ENCODE results near the gene ELOF1. TPM values are rescaled to one million over a fixed set of nuclear protein-coding genes. Genes with fewer than 3 reads are reported as not detected.

Gene ELOF1
- total and polyA plus RNA-seq, 2 of the 13 experiments (the other 11 are each of a cell fraction or from before 2014, with no cell fraction given): 14.5 to 43.2 TPM

- no peak for TF ChIP-seq PBX3 (CRISPR knock-in tag; IDR thresholded peaks at IDR 0.05; ENCODE audit: borderline replicate concordance)
- TF ChIP-seq SAFB2 (CRISPR knock-in tag; IDR thresholded peaks at IDR 0.05; ENCODE audit: borderline replicate concordance, low read depth): no peak
- TF ChIP-seq XBP1 (CRISPR knock-in tag; IDR thresholded peaks at IDR 0.05): no peak
- TF ChIP-seq ZNF30 (CRISPR knock-in tag; IDR thresholded peaks at IDR 0.05): no peak
- no peak for TF ChIP-seq CBX5 (CRISPR knock-in tag; IDR thresholded peaks at IDR 0.05; ENCODE audit: borderline replicate concordance)
- no peak for TF ChIP-seq ZNF274 (CRISPR knock-in tag; IDR thresholded peaks at IDR 0.05)
- TF ChIP-seq DNMT1 (CRISPR knock-in tag; IDR thresholded peaks at IDR 0.05): no peak
- TF ChIP-seq HIVEP1 (CRISPR knock-in tag; IDR thresholded peaks at IDR 0.05): no peak
- peak; percentile 98 for TF ChIP-seq CEBPB (IDR thresholded peaks at IDR 0.05; ENCODE audit: borderline replicate concordance, low read depth, low read length)
- TF ChIP-seq MLX (CRISPR knock-in tag; IDR thresholded peaks at IDR 0.05): peak; percentile 95
- peak; percentile 88; the same call in 1 of the 2 replicates for TF ChIP-seq CCDC6 (CRISPR knock-in tag; IDR thresholded peaks at IDR 0.05)
- 0 out of 2 replicates have a peak, but pooled peaks have one; percentile 38 for TF ChIP-seq AHR (CRISPR knock-in tag; IDR thresholded peaks at IDR 0.05)
- TF ChIP-seq CC2D1A (CRISPR knock-in tag; IDR thresholded peaks at IDR 0.05): no peak
- TF ChIP-seq, protein P1, sequence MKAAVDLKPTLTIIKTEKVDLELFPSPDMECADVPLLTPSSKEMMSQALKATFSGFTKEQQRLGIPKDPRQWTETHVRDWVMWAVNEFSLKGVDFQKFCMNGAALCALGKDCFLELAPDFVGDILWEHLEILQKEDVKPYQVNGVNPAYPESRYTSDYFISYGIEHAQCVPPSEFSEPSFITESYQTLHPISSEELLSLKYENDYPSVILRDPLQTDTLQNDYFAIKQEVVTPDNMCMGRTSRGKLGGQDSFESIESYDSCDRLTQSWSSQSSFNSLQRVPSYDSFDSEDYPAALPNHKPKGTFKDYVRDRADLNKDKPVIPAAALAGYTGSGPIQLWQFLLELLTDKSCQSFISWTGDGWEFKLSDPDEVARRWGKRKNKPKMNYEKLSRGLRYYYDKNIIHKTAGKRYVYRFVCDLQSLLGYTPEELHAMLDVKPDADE (CRISPR knock-in tag; IDR thresholded peaks at IDR 0.05): no peak
- TF ChIP-seq ZNF230 (CRISPR knock-in tag; IDR thresholded peaks at IDR 0.05): no peak
- peak in 1 of 2 experiments; percentile 77; a peak in 2 of 4 replicates for TF ChIP-seq KLF16 (CRISPR knock-in tag; IDR thresholded peaks at IDR 0.05)
- TF ChIP-seq RARA (CRISPR knock-in tag; IDR thresholded peaks at IDR 0.05): peak; percentile 32; the same call in 1 of the 2 replicates
- TF ChIP-seq YY1 (IDR thresholded peaks at IDR 0.05; ENCODE audit: insufficient read depth, insufficient replicate concordance, low read depth, low read length): peak; percentile 42
- TF ChIP-seq ZNF788 (CRISPR knock-in tag; IDR thresholded peaks at IDR 0.05; ENCODE audit: borderline replicate concordance): peak; percentile 55; the same call in 1 of the 2 replicates
- TF ChIP-seq ZFY (CRISPR knock-in tag; IDR thresholded peaks at IDR 0.05): peak; percentile 40; the same call in 1 of the 2 replicates
- peak; percentile 85 for TF ChIP-seq HOXA3 (CRISPR knock-in tag; IDR thresholded peaks at IDR 0.05)
- peak; percentile 100 for TF ChIP-seq TGIF2 (CRISPR knock-in tag; IDR thresholded peaks at IDR 0.05)
- TF ChIP-seq ZNF780A (CRISPR knock-in tag; IDR thresholded peaks at IDR 0.05): no peak
- TF ChIP-seq, protein P2, sequence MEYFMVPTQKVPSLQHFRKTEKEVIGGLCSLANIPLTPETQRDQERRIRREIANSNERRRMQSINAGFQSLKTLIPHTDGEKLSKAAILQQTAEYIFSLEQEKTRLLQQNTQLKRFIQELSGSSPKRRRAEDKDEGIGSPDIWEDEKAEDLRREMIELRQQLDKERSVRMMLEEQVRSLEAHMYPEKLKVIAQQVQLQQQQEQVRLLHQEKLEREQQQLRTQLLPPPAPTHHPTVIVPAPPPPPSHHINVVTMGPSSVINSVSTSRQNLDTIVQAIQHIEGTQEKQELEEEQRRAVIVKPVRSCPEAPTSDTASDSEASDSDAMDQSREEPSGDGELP (IDR thresholded peaks at IDR 0.05; ENCODE audit: borderline replicate concordance, low read depth): peak; percentile 48; the same call in 1 of the 2 replicates
- TF ChIP-seq ZFP91 (CRISPR knock-in tag; IDR thresholded peaks at IDR 0.05; ENCODE audit: borderline replicate concordance): 0 out of 2 replicates have a peak, but pooled peaks have one; percentile 20
- TF ChIP-seq LBX2 (CRISPR knock-in tag; IDR thresholded peaks at IDR 0.05; ENCODE audit: borderline replicate concordance): no peak
Observed at GRCh38 chr19:11530432-11530831, 28.6 kb downstream of the ELOF1 start (continued).
